Renal pelvis (tissue), 4 donors: ENCODE results near the gene PACSIN3. TPM values are rescaled to one million over a fixed set of nuclear protein-coding genes. Genes with fewer than 3 reads are reported as not detected.

ENCODE experiments used
- DNase-seq: peaks from one replicate; pipeline ENCODE4 v3.0.0-alpha.2; 2013
- polyA plus RNA-seq, 3 donors: library from polyadenylated mRNA; unstranded; fragments of 120-200 nt; gene quantifications; one replicate each; pipeline ENCODE4 v1.2.1, GENCODE V29; 2013; ENCODE audit not compliant: insufficient read length in 3 of 3

PACSIN3 gene
- polyA plus RNA-seq, 3 donors = 36.9 to 44.9 (median 44.6) TPM

DNA sequence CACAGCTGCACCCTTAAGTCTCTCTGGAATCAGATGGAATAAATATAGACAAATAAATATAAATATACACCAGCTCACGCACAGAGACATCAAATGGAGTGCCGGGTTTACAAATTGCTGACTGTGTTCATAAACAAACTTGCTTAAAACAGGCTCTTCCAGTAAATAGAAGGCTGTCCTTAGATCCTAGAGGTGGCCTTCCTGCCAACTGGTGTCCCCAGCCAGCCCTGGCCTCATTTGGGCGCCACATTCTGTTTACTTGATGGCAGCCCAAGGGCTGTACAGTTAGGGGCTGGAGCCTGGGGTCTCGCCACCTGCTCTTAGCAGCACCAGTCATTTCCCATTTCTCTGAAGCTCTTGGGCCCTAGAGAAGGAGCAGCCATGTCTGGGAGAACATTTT is 30.4 kb downstream of the PACSIN3 start:
- no peak for DNase-seq

DNA sequence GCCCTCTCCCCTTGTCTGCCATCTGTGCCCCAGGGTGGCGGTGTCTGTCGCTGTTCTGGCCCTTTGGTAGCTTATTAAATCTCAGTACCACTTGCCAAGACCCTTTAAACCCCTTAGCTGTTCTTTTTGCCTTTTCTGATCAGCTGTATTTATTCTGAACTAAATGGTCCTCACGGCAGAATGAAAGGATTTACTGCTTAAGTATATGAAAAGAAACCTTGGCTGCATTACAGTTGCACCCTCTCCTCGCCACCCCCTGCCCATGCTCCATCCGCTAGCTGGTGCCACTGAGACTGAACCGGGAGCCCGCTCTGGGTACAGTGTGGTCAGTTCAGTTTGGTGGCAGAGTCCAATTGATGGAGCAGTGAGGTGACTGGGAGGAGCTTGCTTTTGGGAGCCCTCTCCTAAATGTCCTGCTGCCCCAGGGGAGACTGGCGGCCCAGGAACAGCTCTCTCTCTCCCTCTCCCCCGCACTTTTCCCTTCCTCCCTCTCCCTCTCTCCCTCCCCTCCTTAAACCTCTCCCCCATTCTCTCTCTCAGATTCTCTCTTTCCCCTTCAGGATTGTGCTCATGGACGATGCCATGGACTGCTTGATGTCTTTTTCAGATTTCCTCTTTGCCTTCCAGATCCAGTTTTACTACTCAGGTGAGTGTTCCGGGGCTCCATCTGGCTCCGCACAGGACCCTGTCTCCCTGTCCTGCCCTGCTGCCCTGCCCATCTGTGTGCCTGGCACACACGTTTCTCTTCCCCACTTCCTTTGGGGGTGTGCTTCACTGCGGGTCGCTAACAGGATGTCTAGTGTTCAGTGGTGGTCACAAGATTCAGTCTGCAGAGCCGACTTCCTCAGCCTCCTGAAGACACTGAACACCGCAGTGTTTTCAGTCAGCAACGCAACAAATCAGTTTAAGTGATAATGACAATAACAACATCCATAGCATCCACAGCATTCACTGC is 31.3 kb downstream of the PACSIN3 start:
- DNase-seq = no peak

DNA sequence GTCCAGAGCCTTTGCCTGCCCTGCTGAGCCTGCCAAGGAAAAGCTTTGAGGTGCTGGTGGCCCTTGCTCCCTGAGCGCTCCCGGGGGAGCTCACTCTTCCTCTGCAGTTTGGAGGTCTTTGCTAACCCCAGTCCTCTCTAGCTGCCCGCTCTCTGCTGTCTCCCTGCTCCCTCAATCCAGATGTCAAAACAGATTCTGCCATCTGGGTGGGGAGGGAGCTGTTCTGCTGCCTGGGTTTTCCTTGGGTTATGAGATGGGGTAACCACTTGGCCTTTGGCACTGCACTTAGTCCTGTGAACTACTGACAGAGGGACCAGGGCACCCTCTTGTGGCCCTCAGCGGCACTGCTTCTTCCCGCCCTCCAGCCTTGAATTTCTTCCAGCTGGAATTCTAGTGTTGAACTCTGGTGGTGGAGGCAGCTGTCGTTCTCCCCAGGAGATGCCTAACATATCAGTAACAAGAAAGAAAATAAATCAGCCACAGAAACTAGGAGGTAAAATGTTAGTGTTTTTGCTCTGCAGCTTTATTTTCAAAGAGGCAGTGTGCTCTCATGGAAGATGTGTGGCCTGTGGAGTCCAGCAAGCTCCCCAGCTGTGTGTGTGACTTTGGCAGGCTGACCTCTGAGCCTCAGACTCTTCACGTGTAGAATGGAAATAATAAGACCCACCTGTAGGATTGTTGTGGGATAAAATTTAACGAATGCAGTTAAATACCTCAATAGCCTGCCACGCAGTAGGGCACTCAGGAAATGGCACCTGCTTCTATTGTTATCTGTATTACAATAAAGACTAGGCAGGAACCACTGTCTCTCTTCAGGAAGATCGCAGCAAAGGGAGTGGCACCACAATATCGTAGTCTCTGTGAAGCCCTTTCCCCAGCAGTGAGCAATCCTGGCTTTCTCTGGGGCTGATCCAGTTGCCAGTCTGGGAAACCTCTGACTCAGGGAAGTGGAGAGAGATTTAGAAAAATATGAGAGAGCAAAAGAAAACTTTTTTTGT is 33.0 kb downstream of the PACSIN3 start:
- DNase-seq = peak; percentile 68

DNA sequence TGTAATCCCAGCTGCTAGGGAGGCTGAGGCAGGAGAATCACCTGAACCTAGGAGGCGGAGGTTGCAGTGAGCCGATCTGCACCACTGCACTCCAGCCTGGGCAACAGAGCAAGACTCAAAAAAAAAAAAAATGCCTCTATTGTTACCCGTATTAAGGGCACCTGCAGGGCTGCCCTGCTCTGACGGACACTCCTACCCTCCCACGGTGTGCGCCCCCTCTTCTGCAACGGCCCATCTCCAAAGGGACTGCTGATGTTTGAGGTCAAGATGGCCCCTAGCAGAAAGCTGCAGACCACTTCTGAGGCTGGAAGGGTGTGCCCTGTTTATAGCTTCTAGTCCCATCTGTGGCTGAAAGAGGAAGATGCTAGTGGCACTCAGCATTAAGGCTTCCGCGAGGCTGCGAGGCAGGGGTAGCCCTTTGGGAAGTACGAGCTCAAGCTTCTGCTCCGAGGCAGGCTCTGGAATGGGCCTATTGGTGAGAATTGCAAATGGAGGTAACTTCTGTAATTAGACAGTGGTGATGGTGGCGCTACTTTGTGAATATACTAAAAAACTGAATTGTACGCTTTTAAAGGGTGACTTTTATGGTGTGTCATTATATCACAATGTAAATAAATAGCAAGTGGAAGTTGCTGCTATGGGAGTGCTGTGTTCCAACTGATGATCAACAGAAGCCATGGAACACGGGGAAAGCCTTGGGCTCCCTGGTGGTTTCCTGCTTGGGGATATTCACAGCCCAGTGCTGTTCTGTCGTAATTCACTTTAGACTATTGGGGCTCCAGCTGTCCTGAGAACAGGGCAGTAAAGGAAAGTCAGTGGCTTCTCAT is 33.9 kb downstream of the PACSIN3 start:
- DNase-seq = no peak

DNA sequence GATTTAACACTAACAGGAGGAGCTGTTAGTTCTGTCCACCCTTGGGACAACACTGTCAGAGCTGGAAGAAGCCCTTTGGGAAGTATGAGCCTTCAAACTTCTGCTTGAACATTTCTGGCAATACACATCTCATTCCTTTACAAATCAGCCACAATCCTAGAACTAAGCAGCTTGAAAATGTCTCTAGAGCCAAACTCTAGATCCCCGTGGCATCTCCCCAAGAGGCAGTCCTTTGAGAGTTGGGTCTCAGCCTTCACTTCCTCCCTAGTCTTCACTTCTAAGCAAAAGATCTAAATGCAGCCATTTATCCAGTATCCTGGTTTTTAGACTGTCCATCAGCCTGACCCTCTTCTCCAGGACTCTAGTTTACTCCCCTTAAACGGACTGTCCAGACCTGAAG is 36.5 kb downstream of the PACSIN3 start:
- DNase-seq = no peak

DNA sequence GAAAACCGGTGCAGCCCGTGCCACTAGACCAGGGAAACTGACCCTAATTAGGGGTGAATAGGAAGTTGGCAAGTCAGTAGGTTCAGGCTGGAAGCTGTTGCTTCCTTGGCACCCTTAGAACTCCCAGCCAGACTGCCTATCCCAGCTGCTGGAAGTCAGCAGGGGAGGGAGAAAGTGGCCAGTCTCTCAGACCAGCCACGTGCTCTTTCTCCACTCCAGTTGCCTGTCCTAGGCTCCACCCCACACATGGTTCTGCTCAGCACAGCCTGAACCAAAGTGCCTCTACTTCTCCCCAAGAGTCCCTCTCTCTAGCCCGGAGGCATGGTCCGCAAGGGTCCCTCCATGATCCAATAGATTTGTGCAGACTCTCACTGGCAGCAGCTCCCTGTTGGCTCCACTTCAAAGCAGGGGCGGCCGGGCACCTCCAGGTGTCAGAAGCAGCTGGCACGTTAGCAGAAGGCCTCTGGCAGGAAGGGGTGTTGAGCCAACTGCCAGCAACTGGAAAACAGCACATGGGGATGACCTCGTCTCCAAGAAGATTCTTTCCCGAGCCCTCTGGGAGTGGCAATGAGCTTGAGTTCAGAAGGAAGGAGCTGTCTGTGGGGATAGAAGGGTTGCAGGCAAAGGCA is 37.2 kb downstream of the PACSIN3 start:
- DNase-seq = no peak

DNA sequence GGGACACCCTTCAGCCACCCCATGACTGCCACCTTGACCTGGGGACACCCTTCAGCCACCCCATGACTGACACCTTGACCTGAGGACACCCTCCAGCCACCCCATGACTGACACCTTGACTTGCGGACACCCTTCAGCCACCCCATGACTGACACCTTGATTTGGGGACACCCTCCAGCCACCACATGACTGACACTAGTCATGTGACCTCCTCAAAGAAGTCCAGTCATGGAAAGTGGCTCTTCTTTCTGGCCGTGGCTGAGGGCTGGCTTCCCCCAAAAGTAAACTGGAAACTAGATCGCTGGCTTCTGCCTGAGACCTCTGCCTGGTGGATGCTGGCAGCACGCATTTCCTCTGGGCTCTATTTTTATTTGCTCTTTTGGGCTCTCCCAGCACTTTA is 38.0 kb downstream of the PACSIN3 start:
- DNase-seq = no peak

DNA sequence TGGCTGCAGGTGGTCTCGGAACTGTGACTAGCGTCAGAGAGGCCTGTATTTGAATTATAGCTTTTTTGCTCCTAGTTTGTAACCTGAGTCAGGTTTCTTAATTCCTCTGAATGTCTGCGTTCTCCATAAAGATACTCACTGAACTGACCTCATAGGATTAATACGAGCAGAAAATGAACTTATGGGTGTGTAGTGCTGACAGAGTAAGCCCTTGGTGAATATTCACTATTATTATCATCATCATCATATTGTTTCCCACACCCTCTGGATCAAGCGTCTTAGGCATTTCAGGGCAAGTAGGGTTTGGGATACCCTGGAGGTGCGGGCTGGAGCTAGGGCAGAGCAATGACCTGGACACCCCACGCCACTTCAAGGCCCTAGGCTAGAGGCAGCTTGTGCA is 38.6 kb downstream of the PACSIN3 start:
- DNase-seq = no peak

DNA sequence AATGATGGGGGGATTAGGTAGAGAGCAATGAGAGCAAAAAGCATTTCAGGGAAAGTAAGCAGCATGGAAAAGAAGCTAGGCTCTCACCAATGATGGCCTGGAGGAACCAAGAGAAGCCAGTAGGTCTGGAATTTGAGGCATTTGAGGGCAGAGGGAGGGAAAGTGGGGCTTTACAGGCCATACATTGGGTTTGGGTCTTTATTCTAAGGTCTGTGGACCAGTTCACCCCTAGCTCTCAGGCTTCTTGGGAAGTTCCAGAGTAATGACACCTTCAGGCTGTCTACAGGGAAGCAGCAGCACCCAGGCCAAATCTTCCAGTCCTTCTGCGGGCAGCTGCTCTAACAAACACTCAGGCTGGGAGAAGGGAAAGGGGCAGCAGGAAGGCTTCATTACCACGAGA is 39.0 kb downstream of the PACSIN3 start:
- DNase-seq = no peak

DNA sequence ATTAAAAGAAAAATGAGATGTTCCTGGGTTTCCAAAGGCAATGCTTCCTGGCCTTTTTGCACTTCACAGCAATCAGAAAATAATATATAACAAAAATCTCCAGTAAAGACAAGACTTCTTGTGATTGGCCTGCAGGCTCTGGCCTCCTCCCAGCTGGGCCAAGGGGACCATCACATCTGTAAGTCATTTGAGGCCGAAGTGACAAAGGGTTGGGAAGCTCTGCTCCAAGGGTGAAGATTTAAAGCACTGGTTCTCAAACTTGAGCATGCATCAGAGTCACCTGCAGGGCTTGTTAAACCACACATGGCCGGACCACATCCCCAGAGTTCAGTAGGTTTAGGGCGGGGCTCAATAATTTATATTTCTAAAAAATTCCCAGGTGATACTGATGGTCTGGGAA is 41.7 kb downstream of the PACSIN3 start:
- no peak for DNase-seq

DNA sequence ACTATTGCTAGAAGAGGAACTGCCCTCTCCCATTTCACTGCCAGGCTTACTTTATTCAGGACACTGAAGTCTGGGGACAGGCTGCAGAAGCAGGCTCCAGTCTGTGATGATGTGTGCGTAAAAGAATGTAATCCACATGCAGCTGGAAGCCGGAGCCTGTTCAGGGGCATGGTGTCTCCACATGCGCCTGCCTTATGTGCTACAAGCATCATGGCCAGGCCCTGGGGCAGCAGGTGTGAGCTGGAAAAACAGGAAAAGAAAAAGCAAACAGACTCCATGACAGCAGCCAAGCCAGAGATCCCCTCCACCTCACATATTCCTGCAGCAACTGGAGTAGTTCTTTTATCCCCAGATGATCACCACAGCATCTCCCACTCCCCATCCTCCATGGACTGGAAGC is 42.9 kb downstream of the PACSIN3 start:
- no peak for DNase-seq

DNA sequence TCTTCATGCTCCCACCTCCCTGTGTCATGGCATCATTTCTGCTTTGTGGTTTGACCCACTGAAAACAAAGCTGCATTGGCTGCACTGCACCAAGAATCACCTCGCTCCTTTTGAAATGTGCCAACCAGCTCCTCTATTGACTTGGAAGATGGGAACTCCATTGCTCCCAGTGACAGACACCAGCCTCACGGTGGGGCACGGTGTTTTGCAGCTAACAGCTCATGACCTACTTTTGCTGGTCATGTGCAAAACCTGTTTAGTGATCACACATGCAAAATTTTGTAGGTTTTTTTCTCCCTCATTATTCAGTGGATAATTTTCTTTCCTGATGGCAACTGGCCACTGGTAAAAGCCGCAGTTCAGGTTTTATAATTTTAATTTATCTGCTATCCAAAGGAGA is 46.4 kb downstream of the PACSIN3 start:
- no peak for DNase-seq

DNA sequence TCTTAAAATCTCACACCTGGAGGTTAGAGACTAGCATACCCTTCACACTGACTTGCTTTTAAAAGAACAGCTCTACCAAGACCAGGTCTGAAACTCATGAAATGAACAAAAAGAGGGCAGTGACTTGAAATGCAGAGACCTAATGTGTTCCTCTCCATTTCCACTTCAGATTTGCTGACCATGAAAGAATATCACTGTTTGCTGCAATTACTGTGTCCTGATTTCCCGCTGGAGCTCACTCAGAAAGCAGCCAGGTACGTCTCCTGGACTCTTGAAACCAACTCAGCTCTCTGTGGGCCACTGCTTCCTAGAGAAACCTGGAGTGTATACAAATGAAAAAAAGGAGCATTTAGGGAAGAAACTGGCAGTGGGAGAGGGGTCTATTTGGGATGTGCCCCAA is 48.8 kb downstream of the PACSIN3 start:
- no peak for DNase-seq

DNA sequence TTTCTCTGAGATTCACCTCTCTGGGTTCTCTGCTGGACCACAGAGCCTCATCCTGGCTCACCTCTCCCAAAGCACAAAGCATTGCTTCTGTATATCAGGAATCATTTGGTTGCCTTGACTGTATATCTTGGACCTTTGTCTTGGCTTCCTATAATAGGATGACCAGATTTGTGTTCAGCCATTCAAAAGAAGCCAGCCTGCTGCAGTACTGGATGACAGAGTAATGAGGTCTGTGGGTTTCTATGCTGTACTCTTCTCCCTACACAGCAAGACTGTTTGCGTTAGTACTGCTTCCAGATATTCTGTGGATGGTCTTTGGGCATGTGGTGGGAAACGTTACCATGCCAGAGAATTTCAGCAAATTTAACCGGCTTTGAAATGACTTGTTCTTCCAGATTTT is 49.3 kb downstream of the PACSIN3 start:
- no peak for DNase-seq

DNA sequence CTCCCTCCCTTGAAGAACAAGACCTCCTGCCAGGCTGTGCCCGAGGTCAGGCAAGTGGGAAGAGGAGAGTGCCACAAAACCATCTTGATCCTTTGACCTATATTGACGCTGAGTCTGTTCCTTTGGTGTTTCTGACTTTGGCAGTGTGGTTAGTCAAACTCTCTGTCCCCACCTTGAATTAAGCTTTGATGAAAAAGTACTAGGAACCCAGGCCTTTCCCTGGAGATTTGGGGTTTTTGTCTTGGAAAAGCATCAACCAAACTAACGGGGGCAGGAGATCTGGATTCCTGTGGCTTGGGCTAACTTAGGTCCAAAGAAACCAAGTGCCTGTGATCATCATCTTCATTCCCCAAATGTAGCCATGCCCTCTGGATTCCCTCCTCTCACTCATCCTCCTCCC is 49.9 kb downstream of the PACSIN3 start:
- no peak for DNase-seq

DNA sequence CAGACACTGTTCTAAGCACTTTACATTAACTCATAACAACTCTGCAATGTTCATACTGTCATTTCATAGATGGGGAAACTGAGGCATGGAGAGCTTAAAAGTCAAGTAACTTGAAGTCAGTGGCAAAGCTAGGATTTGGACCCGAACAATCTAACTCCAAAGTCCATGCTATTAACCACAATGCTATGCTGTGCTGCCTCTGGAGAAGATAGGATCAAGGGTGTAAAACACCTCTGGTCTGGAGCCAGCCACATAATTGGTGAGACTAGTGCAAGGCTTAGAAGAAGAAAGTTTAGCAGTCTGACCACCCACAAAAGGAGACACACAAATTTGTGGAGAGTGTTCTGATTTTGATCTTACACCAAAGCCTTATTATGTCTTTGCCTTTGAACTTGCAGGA is 53.3 kb downstream of the PACSIN3 start:
- no peak for DNase-seq

DNA sequence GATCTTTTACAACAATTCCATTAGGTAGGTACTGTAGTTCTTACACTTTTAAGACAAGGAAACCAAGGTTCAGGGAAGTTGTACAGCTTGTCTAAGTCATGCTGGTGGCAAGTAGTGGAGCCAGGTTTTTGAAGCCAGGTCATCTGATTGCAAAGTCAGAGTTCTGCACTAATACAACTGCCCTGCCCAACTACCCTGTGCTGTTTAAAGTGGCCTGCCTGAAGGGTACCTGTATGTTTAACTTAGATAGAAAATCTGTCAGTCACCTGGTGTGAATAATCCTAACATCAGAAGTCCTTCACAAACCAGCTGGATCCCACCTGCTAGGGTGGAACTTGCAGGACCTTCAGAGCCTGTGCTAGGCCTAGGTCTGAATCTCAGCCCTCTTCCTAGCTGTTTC is 53.7 kb downstream of the PACSIN3 start:
- DNase-seq = no peak

DNA sequence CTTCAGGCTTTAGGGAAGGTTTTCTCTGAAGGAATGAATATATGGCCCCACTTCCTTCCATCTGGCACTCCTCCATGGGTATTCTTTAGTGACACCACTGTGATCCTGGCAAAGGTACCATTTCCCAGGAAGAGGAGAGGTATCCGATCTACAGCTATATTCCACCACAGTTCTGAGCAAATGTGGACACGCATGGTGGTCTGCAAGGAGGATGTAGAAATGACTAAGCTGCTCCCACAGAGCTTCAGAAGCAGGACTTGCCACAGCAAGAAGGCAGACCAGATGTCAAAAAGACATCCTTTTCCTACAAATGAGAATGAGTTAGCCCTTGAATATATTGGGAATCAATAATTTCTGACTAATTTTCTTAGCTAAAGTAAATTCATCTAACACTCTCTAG is 55.1 kb downstream of the PACSIN3 start:
- DNase-seq = no peak

DNA sequence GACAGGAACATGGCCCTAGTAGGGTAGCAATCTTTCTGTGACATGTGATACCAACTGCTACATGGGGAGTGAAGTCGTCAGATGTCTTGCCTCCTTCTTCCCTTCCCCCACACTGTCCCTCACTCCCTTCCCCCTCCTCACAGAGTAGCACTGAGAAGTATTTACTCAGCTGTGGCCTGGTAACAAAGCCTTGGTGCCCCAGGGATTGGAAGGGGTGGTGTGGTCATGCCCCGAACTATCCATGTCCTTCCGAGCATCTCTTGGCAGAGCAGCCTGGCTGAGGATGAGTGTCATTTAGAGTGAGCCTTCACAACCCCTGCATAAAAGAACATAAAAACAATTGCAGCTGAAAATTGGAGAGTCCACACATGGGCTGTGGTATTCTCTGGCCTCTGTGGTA is 55.7 kb downstream of the PACSIN3 start:
- DNase-seq = no peak
